ENCODE data around the gene EYA3.

Gene EYA3

GRCh38 chr1:28123461-28123961, 35.1 kb upstream of the EYA3 start:
- TF ChIP-seq CTCF (conservative IDR thresholded peaks at IDR 0.05; ENCODE audit: low read depth) = no peak
- CTCF ChIA-PET = no interaction called here
- H3K27ac ChIP-seq = no peak overlapping the region
- peak; percentile 26 for DNase-seq (ENCODE audit: low spot score)
- POLR2A ChIA-PET (ENCODE audit: low non-redundant PET) = no interaction called here

- no peak overlapping the region for H3K27ac ChIP-seq
- no peak for TF ChIP-seq CTCF (conservative IDR thresholded peaks at IDR 0.05; ENCODE audit: low read depth)
- DNase-seq (ENCODE audit: low spot score) = no peak
- ChIA-PET CTCF (interaction anchor here (0.6 kb wide), 2 partner anchors 73 to 456 kb away, joined by 3 to 6 read pairs; no protein-coding TSS in a partner anchor), POLR2A (ENCODE audit: low non-redundant PET) (no interaction called here)
Measured at GRCh38 chr1:28122183-28122582, 33.8 kb upstream of the EYA3 start.

GRCh38 chr1:28119556-28119955, 31.1 kb upstream of the EYA3 start:
- no peak for DNase-seq (ENCODE audit: low spot score)
- ChIA-PET CTCF (interaction anchor here (0.7 to 0.8 kb wide), 2 partner anchors 11 to 74 kb away, joined by 3 to 7 read pairs; no protein-coding TSS in a partner anchor), POLR2A (ENCODE audit: low non-redundant PET) (no interaction called here)
- TF ChIP-seq CTCF (conservative IDR thresholded peaks at IDR 0.05; ENCODE audit: low read depth) = no peak
- no peak overlapping the region for H3K27ac ChIP-seq

GRCh38 chr1:28118640-28119307, 30.4 kb upstream of the EYA3 start:
- H3K27ac ChIP-seq = no peak overlapping the region
- POLR2A ChIA-PET (ENCODE audit: low non-redundant PET) = no interaction called here
- CTCF ChIA-PET = interaction anchor here (0.7 kb wide), 1 partner anchor 12 kb away, joined by 4 read pairs; no protein-coding TSS in a partner anchor
- DNase-seq (ENCODE audit: low spot score) = no peak
- no peak for TF ChIP-seq CTCF (conservative IDR thresholded peaks at IDR 0.05; ENCODE audit: low read depth)

- ChIA-PET POLR2A (ENCODE audit: low non-redundant PET) (no interaction called here), CTCF (interaction anchor here (0.5 kb wide), 1 partner anchor 446 kb away, joined by 3 read pairs; no protein-coding TSS in a partner anchor)
- no peak overlapping the region for H3K27ac ChIP-seq
- DNase-seq (ENCODE audit: low spot score) = no peak
- TF ChIP-seq CTCF (conservative IDR thresholded peaks at IDR 0.05; ENCODE audit: low read depth) = no peak
Measured at GRCh38 chr1:28115267-28115666, 26.9 kb upstream of the EYA3 start.

GRCh38 chr1:28114844-28115243, 26.4 kb upstream of the EYA3 start:
- no peak for TF ChIP-seq CTCF (conservative IDR thresholded peaks at IDR 0.05; ENCODE audit: low read depth)
- no peak overlapping the region for H3K27ac ChIP-seq
- DNase-seq (ENCODE audit: low spot score) = no peak
- CTCF ChIA-PET = interaction anchor here (0.5 to 0.7 kb wide), 2 partner anchors 94 to 446 kb away, joined by 3 to 4 read pairs; no protein-coding TSS in a partner anchor
- POLR2A ChIA-PET (ENCODE audit: low non-redundant PET) = no interaction called here
